WI38 (cell line): ENCODE measurements around the gene ARHGEF10L.

ENCODE experiments used
- H3K4me3 ChIP-seq: 2 replicates; pipeline ENCODE4 v1.5.1; 2011; ENCODE audit warnings: low read depth, mild to moderate bottlenecking, control low read depth, low read length
- CTCF ChIP-seq: IDR thresholded peaks from 2 replicates; pipeline ENCODE4 v1.5.1; 2012; ENCODE audit warnings: low read depth, mild to moderate bottlenecking, control low read depth, low read length

Gene ARHGEF10L

GRCh38 chr1:17601643-17602382, 62.3 kb downstream of the ARHGEF10L start:
- TF ChIP-seq CTCF: no peak
- no peak overlapping the region for H3K4me3 ChIP-seq

GRCh38 chr1:17603091-17603841, 63.8 kb downstream of the ARHGEF10L start:
- no peak overlapping the region for H3K4me3 ChIP-seq
- TF ChIP-seq CTCF: no peak

- H3K4me3 ChIP-seq: no peak overlapping the region
- TF ChIP-seq CTCF: no peak
Observed at GRCh38 chr1:17605582-17606344, 66.3 kb downstream of the ARHGEF10L start.

- TF ChIP-seq CTCF: peak; percentile 94
- H3K4me3 ChIP-seq: no peak overlapping the region
Observed at GRCh38 chr1:17606826-17607440, 67.4 kb downstream of the ARHGEF10L start.

- no peak for TF ChIP-seq CTCF
- H3K4me3 ChIP-seq: no peak overlapping the region
Observed at GRCh38 chr1:17607644-17608581, 68.4 kb downstream of the ARHGEF10L start.

- TF ChIP-seq CTCF: no peak
Observed at GRCh38 chr1:17609529-17609928, 70.0 kb downstream of the ARHGEF10L start.

More at GRCh38 chr1:17609529-17609928, 70.0 kb downstream of the ARHGEF10L start:
- H3K4me3 ChIP-seq: no peak overlapping the region
